Subcutaneous adipose tissue (tissue), 4 donors: ENCODE data around the gene SMARCA4. TPM values are rescaled to one million over a fixed set of nuclear protein-coding genes. Genes with fewer than 3 reads are reported as not detected.

Experiments used
- total RNA-seq, 4 donors: library from RNA; depleted of rRNA; stranded (reverse); fragments of >200 nt; gene quantifications; one replicate each; pipeline ENCODE4 v1.1.0, GENCODE V29; 2016
- TF ChIP-seq, protein P1 (sequence below): fragments of 450-650 bp; IDR thresholded peaks from one replicate; pipeline ENCODE4 v1.5.1; 2016; ENCODE audit warnings: low read depth, mild to moderate bottlenecking, control low read depth, antibody characterized with exemption, moderate library complexity

SMARCA4 gene
- total RNA-seq, 4 donors from 2014 or later, result 29.7 to 57.5 (median 39.1) TPM

DNA sequence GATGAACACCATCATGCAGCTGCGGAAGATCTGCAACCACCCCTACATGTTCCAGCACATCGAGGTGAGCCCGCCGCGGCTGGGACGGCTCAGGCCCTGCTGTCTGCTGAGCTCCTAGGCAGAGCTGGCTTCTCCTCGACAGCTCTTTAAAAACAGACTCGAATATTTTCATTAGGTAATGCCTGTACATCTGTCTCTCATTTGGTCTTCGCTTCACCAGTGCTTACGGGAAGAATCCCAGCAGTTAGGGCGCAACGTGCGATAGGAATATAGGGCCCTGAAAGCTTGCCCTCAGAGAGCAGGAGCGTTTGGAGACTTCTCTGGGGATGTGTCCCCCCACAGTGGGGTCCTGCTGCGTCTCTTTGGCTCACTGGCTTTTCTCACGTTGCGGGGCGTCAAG, 64.6 kb downstream of the SMARCA4 start:
- TF ChIP-seq, protein P1, sequence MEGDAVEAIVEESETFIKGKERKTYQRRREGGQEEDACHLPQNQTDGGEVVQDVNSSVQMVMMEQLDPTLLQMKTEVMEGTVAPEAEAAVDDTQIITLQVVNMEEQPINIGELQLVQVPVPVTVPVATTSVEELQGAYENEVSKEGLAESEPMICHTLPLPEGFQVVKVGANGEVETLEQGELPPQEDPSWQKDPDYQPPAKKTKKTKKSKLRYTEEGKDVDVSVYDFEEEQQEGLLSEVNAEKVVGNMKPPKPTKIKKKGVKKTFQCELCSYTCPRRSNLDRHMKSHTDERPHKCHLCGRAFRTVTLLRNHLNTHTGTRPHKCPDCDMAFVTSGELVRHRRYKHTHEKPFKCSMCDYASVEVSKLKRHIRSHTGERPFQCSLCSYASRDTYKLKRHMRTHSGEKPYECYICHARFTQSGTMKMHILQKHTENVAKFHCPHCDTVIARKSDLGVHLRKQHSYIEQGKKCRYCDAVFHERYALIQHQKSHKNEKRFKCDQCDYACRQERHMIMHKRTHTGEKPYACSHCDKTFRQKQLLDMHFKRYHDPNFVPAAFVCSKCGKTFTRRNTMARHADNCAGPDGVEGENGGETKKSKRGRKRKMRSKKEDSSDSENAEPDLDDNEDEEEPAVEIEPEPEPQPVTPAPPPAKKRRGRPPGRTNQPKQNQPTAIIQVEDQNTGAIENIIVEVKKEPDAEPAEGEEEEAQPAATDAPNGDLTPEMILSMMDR, result no peak

DNA sequence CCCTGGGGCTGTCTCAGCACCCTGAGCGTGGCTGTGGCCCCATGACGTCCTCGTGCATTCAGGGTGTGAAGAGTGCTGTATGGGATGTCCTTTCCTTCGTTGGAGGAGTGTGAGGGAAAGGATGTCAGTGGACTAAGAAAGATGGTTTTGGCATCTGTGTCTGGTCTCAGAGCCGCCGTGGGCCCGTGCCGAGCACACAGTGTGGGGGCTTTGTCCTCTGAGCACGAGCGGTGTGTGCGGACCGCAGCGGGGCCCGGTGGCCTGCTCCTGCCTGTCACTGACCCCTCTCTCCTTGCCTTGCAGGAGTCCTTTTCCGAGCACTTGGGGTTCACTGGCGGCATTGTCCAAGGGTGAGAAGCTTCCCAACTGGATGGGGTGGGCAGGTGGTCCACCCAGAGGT, 65.2 kb downstream of the SMARCA4 start:
- TF ChIP-seq, protein P1, result no peak

DNA sequence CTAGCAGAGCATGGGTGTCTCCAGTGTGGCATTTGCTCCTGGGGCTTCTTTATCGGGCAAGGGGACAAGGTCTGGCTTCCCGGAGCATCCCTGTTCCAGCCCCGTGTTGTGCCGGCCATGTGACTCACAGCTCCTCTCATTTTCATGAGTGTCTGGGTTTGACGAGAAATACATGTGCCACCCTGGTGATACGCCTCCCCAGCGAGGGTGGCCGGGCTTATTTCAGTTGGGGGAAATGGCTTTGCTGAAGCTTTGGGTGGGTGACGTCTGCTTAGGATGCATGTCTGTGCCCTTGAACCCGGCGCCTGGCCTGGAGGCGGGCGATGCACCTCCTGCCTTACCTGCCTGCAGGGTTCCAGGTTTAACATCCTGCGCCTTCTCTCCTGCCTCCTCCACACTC, 66.6 kb downstream of the SMARCA4 start:
- TF ChIP-seq, protein P1, result no peak

DNA sequence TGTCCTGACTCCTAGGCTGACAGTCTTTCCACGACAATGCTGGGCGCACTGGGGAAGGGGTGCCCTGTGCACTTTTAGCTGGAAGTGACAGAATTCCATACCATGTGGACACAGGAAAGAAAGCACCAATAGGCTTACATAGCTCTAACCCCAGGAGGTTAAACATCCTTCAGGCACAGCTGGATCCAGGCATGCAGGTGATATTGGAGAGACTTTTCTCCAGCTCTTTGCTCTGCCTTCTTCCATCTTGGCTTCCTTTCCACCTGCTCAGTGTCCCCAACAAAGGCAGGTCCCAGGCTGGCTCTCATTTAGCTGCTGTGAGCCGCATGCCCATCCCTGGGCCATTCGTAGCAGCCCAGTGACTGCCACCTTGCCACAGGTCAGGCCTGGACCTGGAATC, 67.3 kb downstream of the SMARCA4 start:
- TF ChIP-seq, protein P1, result no peak

DNA sequence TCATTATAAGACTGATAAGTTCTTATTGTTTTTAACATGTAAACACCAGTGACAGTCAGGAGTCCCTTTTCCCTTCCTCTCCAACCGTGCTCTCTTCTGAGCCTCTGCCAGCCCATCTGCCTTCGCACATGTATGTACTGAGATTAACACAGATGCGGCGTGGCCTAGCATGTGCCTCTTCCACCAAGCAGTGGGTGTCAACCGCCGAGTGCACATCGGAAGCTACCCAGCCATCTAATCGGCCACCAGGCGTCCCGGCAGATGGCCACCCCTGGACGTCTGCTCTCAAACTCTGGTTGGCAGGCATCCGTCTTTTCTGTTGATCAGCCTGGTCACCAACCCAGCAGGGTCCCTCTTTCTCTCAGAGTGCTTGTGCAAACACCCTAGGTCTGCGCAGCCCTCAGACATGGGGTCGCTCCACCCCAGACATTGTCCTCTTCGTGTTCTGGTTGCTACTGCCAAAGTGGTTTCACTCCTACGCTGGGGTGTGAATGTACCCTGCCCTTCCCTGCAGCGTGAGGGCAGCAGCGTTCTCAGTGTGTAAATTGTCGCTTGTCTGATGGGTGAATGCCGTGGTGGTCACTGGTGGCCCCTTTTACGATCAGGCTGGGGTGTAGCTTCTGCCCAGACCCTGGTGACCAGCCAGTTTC, 70.7 kb downstream of the SMARCA4 start:
- TF ChIP-seq, protein P1, result no peak

DNA sequence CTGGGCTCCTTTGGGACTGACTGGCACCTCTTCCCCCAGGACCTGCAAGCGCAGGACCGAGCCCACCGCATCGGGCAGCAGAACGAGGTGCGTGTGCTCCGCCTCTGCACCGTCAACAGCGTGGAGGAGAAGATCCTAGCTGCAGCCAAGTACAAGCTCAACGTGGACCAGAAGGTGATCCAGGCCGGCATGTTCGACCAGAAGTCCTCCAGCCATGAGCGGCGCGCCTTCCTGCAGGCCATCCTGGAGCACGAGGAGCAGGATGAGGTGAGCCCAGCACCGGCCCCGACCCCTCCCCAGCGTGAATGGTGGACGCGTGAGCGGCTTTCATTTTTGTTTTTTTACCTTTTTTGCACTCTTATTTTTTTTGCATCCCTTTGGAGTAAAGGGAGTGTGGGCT, 72.4 kb downstream of the SMARCA4 start:
- TF ChIP-seq, protein P1, result no peak

DNA sequence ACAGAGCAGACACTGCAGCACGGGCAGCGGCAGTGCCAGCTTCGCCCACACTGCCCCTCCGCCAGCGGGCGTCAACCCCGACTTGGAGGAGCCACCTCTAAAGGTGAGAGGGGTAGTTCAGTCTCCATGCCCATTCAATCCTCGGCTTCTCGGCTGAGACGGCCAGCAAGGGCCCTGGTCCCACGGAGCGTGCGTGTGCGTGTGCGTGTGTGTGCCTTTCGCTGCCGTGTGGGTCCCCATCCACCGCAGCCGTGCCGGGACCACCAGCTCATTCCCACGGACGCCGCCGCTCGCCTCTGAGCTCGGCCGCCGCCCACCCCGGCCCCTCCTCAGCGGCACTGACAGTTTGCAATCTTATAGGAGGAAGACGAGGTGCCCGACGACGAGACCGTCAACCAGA, 72.9 kb downstream of the SMARCA4 start:
- TF ChIP-seq, protein P1, result no peak
